SK-N-SH (cell line): ENCODE results near the gene SLC13A3.

Source experiments
- CHD2 ChIP-seq: fragments of 150-350 bp; IDR thresholded peaks from 2 replicates; pipeline ENCODE4 v1.6.1; 2018; ENCODE audit warnings: low read length; ENCODE audit not compliant: partially characterized antibody
- FOXJ3 ChIP-seq: sonication (generic); formaldehyde crosslinking; IDR thresholded peaks from 2 replicates; pipeline ENCODE4 v1.5.1; 2020; ENCODE audit warnings: mild to moderate bottlenecking, missing genetic modification reagents
- MEF2A ChIP-seq: IDR thresholded peaks from 2 replicates; pipeline ENCODE4 v1.4.0; 2012; ENCODE audit warnings: low read depth, borderline replicate concordance
- TEAD4 ChIP-seq: IDR thresholded peaks from 2 replicates; pipeline ENCODE4 v1.4.0; 2012; ENCODE audit warnings: mild to moderate bottlenecking, borderline replicate concordance; ENCODE audit not compliant: insufficient read depth

- TF ChIP-seq TEAD4 (no peak), FOXJ3 (CRISPR knock-in tag) (no peak), MEF2A (no peak), CHD2 (no peak)
Observed at GRCh38 chr20:46519471-46520068, 131.7 kb downstream of the SLC13A3 start.
